ENCODE results near the gene STX4. TPM values are rescaled to one million over a fixed set of nuclear protein-coding genes. Genes with fewer than 3 reads are reported as not detected.

The STX4 gene
- total RNA-seq, 1 experiment from 2014 or later = 32.3 TPM

DNA sequence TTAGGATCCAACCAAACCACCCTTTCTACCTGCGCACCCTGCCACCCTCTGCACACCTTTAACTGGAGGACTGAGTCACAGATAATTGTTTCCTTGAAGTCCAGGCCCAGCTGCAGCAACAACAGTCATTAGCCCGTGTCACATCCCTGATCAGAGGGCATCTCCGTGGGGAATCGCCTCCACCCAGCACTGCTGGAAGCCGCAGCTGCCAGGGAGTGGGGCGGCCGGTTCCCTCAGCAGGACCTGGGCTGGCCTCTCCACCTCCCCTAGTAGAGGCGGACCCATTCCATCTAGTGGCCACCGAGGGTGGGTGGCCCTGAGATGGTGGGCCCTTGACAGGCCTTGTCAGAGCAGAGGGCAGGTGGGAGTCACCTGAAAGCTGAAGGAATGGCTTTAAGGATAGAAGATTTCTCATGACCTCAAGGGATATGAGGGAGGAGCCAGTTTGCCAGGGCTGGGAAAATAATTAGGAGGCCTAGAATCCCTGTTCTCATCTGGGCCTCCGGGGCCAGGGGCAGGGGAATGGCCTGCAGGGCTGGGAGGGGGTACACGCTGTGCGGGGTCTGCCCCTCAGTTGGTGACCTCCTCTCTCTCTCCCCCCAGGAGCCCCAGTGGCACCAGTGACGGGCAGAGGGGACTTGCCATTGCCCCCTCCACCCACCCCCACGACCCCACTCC, 49.1 kb downstream of the STX4 start:
- Histone ChIP-seq H2BK12ac (ENCODE audit: insufficient read length, low read depth, low read length) (no peak overlapping the region), H2BK15ac (ENCODE audit: low read depth, low read length) (no peak overlapping the region), H3K4me2 (ENCODE audit: insufficient read depth, insufficient read length, low read length) (no peak overlapping the region), H3K56ac (ENCODE audit: insufficient read length, low read depth, low read length) (no peak overlapping the region), H3T11ph (ENCODE audit: low read length) (no peak overlapping the region), H3K23ac (ENCODE audit: insufficient read length, low read depth, low read length) (no peak overlapping the region), H3K9me3 (ENCODE audit: control insufficient read depth, low read depth, low read length) (no peaks in the 10 kb centered on the region), H3K23me2 (ENCODE audit: insufficient read length, low read depth, low read length, poor library complexity, severe bottlenecking) (no peaks in the 10 kb centered on the region), H4K91ac (ENCODE audit: insufficient read length, low read depth, low read length) (no peak overlapping the region), H3K79me2 (ENCODE audit: insufficient read depth, low read length) (no peaks in the 10 kb centered on the region), H3K4me1 (ENCODE audit: insufficient read depth, low read length) (no peaks in the 10 kb centered on the region), H2BK5ac (ENCODE audit: insufficient read length, low read length) (no peak overlapping the region), H3K27me3 (ENCODE audit: insufficient read depth, low read length) (no peaks in the 10 kb centered on the region), H2AK5ac (ENCODE audit: insufficient read length, low read length) (no peak overlapping the region), H4K8ac (replicated peaks; ENCODE audit: insufficient read length, low read depth, low read length) (no peak overlapping the region), H4K5ac (ENCODE audit: insufficient read length, low read depth, low read length) (no peak overlapping the region), H3K14ac (ENCODE audit: insufficient read depth, low read length) (no peak overlapping the region), H3K27ac (ENCODE audit: insufficient read length, low read depth, low read length) (no peak overlapping the region), H2BK120ac (ENCODE audit: low read depth, low read length, poor library complexity, severe bottlenecking) (no peak overlapping the region), H2AFZ (ENCODE audit: low read length) (no peak overlapping the region), H4K20me1 (ENCODE audit: control insufficient read depth, insufficient read depth, insufficient read length) (peaks cover 4% of the 10 kb centered on the region), H3K79me1 (ENCODE audit: insufficient read depth, low read depth, low read length, poor library complexity, severe bottlenecking) (no peaks in the 10 kb centered on the region), H3K18ac (ENCODE audit: insufficient read length, low read depth, low read length) (no peak overlapping the region), H3K9ac (ENCODE audit: extremely low read depth, insufficient read length, low read length) (no peak overlapping the region), H3K4ac (ENCODE audit: low read depth, low read length) (no peak overlapping the region), H2BK20ac (ENCODE audit: low read depth, low read length, poor library complexity, severe bottlenecking) (no peak overlapping the region)
- peaks cover 0 to 3% of the 10 kb centered on the region in 2 experiments; a peak in 1 of 4 replicates for H3K4me1 Mint-ChIP-seq
- H3K27me3 Mint-ChIP-seq (ENCODE audit: low read depth) = no peaks in the 10 kb centered on the region
- peaks cover 26 to 49% (median 48%) of the 10 kb centered on the region in 3 experiments; a peak in 6 of 7 replicates for H3K36me3 Mint-ChIP-seq (ENCODE audit: insufficient read depth in 1 of 3, low read depth in 3 of 3)
- H3K9me3 Mint-ChIP-seq = no peaks in the 10 kb centered on the region
- H3K4me3 Mint-ChIP-seq = no peak overlapping the region
- TF ChIP-seq, protein P1, sequence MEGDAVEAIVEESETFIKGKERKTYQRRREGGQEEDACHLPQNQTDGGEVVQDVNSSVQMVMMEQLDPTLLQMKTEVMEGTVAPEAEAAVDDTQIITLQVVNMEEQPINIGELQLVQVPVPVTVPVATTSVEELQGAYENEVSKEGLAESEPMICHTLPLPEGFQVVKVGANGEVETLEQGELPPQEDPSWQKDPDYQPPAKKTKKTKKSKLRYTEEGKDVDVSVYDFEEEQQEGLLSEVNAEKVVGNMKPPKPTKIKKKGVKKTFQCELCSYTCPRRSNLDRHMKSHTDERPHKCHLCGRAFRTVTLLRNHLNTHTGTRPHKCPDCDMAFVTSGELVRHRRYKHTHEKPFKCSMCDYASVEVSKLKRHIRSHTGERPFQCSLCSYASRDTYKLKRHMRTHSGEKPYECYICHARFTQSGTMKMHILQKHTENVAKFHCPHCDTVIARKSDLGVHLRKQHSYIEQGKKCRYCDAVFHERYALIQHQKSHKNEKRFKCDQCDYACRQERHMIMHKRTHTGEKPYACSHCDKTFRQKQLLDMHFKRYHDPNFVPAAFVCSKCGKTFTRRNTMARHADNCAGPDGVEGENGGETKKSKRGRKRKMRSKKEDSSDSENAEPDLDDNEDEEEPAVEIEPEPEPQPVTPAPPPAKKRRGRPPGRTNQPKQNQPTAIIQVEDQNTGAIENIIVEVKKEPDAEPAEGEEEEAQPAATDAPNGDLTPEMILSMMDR (conservative IDR thresholded peaks at IDR 0.05) = no peak
- H3K27ac Mint-ChIP-seq = peak overlapping the region in 1 of 3 experiments; percentile 76; a peak in 3 of 7 replicates
- no CpG with 5 or more reads among the region's 14 CpGs for WGBS (ENCODE audit: extremely low coverage, insufficient read length, low lambda C conversion rate)
- DNase-seq = peak; percentile 15
